ENCODE results near the gene CYGB.

The CYGB gene

DNA sequence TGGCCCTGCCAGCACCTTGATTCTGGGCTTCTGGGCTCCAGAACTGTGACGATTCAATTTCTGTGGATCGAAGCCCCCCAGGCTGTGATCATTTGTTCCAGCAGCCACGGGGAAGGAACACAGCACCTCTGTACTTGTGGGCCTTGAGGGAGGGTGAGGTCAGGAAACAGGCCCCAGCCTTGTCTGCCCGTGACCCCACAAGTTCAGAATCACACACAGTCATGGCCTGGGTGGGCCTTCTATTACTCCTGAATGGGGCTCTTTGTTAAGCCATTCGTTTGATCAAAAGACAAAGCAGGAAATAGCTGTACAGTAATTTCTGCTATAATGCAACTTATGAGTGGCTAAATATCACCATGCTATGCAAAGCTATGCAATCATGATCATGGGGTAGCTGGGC is 38.1 kb upstream of the CYGB start:
- no peak for DNase-seq (ENCODE audit: low read depth, low spot score)
- TF ChIP-seq, protein P1, sequence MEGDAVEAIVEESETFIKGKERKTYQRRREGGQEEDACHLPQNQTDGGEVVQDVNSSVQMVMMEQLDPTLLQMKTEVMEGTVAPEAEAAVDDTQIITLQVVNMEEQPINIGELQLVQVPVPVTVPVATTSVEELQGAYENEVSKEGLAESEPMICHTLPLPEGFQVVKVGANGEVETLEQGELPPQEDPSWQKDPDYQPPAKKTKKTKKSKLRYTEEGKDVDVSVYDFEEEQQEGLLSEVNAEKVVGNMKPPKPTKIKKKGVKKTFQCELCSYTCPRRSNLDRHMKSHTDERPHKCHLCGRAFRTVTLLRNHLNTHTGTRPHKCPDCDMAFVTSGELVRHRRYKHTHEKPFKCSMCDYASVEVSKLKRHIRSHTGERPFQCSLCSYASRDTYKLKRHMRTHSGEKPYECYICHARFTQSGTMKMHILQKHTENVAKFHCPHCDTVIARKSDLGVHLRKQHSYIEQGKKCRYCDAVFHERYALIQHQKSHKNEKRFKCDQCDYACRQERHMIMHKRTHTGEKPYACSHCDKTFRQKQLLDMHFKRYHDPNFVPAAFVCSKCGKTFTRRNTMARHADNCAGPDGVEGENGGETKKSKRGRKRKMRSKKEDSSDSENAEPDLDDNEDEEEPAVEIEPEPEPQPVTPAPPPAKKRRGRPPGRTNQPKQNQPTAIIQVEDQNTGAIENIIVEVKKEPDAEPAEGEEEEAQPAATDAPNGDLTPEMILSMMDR (IDR thresholded peaks at IDR 0.05; ENCODE audit: low read depth, low read length), result no peak
- in situ Hi-C loops (cut with HindIII; ENCODE audit: low sequenced_read_pairs), result no loop called here
- no peak overlapping the region for H3K4me3 ChIP-seq (ENCODE audit: low read depth, low read length)

DNA sequence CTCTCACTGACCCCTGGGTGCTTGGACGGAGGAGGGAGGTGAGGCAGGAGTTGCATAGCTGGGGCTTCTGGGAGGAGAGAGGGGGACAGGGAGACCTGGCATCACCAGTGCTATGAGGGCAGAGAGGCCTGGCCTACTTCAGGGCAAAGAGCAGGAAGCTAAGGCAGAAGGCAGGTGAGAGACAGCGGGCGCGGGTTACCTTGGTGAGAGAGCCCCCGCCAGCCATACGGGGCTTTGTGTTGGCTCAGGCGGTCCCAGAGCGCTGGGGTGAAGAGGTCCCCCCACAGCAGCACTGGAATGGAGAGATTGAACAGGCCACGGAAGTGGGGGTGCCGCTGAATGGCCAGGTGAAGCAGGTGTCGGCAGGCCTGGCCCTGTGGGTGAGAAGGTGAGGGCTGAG is 36.7 kb upstream of the CYGB start:
- no peak for DNase-seq (ENCODE audit: low read depth, low spot score)
- TF ChIP-seq, protein P1 (IDR thresholded peaks at IDR 0.05; ENCODE audit: low read depth, low read length), result no peak
- in situ Hi-C loops (cut with HindIII; ENCODE audit: low sequenced_read_pairs), result no loop called here
- H3K4me3 ChIP-seq (ENCODE audit: low read depth, low read length), result no peak overlapping the region

DNA sequence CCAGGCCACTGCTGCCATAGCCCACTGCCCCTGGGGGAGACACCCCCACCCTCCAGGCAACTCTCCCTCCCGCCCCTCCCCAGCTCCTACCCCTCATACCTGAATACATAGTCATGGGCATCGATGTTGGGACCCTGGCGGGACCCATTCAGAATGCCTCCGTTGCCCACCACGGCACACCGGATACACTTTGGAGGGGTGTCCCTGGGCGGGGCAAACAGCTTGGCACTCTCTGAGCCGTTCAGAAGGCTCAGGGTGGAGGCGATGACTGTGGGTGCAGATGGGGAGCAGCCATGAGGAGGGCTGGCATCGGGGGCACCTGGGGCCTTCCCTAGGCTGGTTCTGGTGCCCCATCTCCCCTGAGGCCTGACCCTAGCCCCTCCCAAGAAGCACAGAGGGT is 35.6 kb upstream of the CYGB start:
- in situ Hi-C loops (cut with HindIII; ENCODE audit: low sequenced_read_pairs), result no loop called here
- H3K4me3 ChIP-seq (ENCODE audit: low read depth, low read length), result no peak overlapping the region
- TF ChIP-seq, protein P1 (IDR thresholded peaks at IDR 0.05; ENCODE audit: low read depth, low read length), result no peak
- DNase-seq (ENCODE audit: low read depth, low spot score), result no peak

DNA sequence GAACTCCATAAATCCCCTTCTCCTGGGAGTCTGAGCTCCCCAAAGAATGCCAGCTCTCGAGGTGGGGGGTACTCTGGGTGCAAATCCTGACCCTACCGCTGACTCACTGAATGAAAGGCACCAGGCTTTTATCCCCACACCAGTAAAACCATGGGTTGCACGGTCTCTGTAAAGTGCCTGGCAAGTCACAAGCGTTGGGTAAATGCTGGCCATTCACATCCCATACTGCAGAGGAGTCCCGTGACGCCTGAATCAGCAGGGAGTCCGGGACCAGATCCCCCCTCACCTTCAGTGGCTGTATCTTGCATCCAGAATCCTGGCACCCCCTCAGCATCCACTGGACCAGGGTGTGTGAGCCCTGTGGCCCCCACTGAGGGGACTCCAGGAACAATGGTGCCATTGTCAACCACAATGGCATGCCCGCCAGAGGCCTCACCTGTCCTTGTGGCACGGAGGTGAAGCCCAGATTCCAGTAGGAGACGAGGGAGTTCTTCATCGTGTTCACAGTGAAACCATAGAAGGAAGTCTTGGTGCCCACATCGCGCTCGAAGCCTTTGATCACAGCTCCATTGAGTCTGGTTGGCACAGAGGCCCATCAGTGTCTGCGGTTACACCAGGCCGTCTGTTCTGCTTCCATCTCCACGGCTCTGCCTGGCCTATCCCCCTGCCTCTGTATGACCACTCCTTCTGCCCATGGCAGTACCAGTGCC is 34.8 kb upstream of the CYGB start:
- TF ChIP-seq, protein P1 (IDR thresholded peaks at IDR 0.05; ENCODE audit: low read depth, low read length), result no peak
- in situ Hi-C loops (cut with HindIII; ENCODE audit: low sequenced_read_pairs), result no loop called here
- DNase-seq (ENCODE audit: low read depth, low spot score), result no peak
- no peak overlapping the region for H3K4me3 ChIP-seq (ENCODE audit: low read depth, low read length)

DNA sequence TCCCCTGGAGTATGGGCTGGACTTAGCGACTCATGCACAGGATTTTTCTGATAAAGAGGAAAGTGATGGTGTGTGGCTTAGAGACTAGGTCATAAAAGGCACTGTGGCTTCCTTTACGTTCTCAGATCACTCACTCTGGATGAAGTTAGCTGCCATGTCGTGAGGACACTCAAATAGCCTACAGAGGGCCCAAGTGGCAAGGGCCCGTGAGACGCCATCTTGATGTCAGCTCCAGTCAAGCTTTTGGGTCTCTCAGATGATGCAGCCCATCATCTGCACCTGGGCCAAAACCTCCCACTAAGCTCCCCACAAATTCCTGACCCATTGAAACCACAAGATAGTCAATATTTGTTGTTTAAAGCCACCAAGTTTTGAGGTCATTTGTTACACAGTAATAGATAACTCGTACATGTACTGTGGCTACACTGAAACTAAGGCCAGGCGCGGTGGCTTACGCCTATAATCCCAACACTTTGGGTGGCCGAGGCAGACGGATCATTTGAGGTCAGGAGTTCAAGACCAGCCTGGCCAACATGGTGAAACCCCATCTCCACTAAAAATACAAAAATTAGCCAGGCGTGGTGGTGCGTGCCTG is 33.5 kb upstream of the CYGB start:
- DNase-seq (ENCODE audit: low read depth, low spot score), result no peak
- in situ Hi-C loops (cut with HindIII; ENCODE audit: low sequenced_read_pairs), result no loop called here
- TF ChIP-seq, protein P1 (IDR thresholded peaks at IDR 0.05; ENCODE audit: low read depth, low read length), result no peak
- H3K4me3 ChIP-seq (ENCODE audit: low read depth, low read length), result no peak overlapping the region

DNA sequence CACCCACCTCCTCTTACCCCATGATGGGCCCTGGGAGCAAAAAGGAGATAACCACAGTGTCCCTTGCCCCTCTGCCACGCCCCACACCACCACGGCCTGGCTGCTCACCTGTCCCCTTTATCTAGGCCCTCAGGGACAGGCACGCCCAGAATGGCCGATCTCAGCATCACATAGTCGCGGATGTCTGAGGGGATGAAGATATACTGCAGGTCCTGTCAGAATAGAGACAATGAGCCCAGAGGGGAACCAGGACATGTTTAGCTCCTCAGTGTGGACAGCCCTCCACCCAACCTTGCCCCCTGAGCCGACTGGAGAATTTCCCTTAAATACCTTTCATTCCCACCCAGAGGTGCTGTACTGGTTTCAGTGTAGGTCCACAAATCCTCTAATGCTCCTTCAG is 32.9 kb upstream of the CYGB start:
- TF ChIP-seq, protein P1 (IDR thresholded peaks at IDR 0.05; ENCODE audit: low read depth, low read length), result no peak
- in situ Hi-C loops (cut with HindIII; ENCODE audit: low sequenced_read_pairs), result no loop called here
- no peak for DNase-seq (ENCODE audit: low read depth, low spot score)
- H3K4me3 ChIP-seq (ENCODE audit: low read depth, low read length), result no peak overlapping the region

All from astrocyte of the spinal cord (primary cell).